Naive thymus-derived CD4-positive, alpha-beta T cell (primary cell): ENCODE results near the gene PDE6G. TPM values are rescaled to one million over a fixed set of nuclear protein-coding genes. Genes with fewer than 3 reads are reported as not detected.

Source experiments
- ATAC-seq: fragments of 150-1000 bp; cut with Tn5 transposase; 2 replicates; pipeline ENCODE4 v1.10.0; 2021; ENCODE audit warnings: mild to moderate bottlenecking, moderate library complexity
- CTCF ChIA-PET: fragments of 350-600 bp; sonication (Branson Sonifier 250); formaldehyde crosslinking; loops from one replicate; lab custom pipeline; 2021; ENCODE audit warnings: antibody characterized with exemption; lab: Charles Lee
- POLR2A ChIA-PET: fragments of 350-600 bp; sonication (Branson Sonifier 250); formaldehyde crosslinking; loops from one replicate; lab custom pipeline; 2021; ENCODE audit warnings: antibody characterized with exemption, inconsistent platforms; lab: Charles Lee
- DNase-seq, 9 donors: peaks; one replicate each; pipeline versions ENCODE4 v3.0.0 to v3.0.0-alpha.2; 2020 to 2022; ENCODE audit warnings: mixed read lengths in 1 of 9
- H3K27ac ChIP-seq: one replicate; pipeline ENCODE4 v1.7.0; 2013; ENCODE audit warnings: mild to moderate bottlenecking, low read depth, low read length, moderate library complexity
- H3K27me3 ChIP-seq, 2 donors: one replicate each; pipeline ENCODE4 v1.7.0; 2013; ENCODE audit warnings: low read length in 2 of 2, mild to moderate bottlenecking in 2 of 2, moderate library complexity in 2 of 2; ENCODE audit not compliant: control insufficient read depth in 2 of 2, insufficient read depth in 2 of 2
- H3K36me3 ChIP-seq, 3 experiments: 1 replicate in 2 of 3; 2 replicates in 1 of 3; pipeline ENCODE4 v1.7.0; 2013; ENCODE audit warnings: low read length in 3 of 3, mild to moderate bottlenecking in 3 of 3, moderate library complexity in 1 of 3; ENCODE audit not compliant: insufficient read depth in 3 of 3, control insufficient read depth in 2 of 3
- H3K4me1 ChIP-seq, 2 donors: one replicate each; pipeline ENCODE4 v1.7.0; 2013; ENCODE audit warnings: low read length in 2 of 2, mild to moderate bottlenecking in 2 of 2, moderate library complexity in 1 of 2; ENCODE audit not compliant: control insufficient read depth in 2 of 2, insufficient read depth in 2 of 2
- H3K4me3 ChIP-seq: 2 replicates; pipeline ENCODE4 v1.7.0; 2013; ENCODE audit warnings: mild to moderate bottlenecking, low read length
- H3K9me3 ChIP-seq, 3 experiments: 1 replicate in 2 of 3; 2 replicates in 1 of 3; pipeline ENCODE4 v1.7.0; 2013; ENCODE audit warnings: low read length in 3 of 3; ENCODE audit not compliant: control insufficient read depth in 2 of 3
- H3K27ac Mint-ChIP-seq, 9 donors: one replicate each; pipeline ENCODE4 v1.8.0; 2020 to 2022; ENCODE audit warnings: mixed read lengths in 9 of 9, mild to moderate bottlenecking in 8 of 9, moderate library complexity in 5 of 9, inconsistent platforms in 2 of 9
- H3K27me3 Mint-ChIP-seq, 5 donors: one replicate each; pipeline ENCODE4 v1.8.0; 2021 to 2022; ENCODE audit warnings: mixed read lengths in 5 of 5, mild to moderate bottlenecking in 1 of 5
- H3K36me3 Mint-ChIP-seq, 5 donors: one replicate each; pipeline ENCODE4 v1.8.0; 2020 to 2022; ENCODE audit warnings: mixed read lengths in 5 of 5, mild to moderate bottlenecking in 3 of 5, inconsistent platforms in 1 of 5
- H3K4me1 Mint-ChIP-seq, 7 donors: one replicate each; pipeline ENCODE4 v1.8.0; 2020 to 2022; ENCODE audit warnings: mixed read lengths in 7 of 7, mild to moderate bottlenecking in 3 of 7, inconsistent platforms in 1 of 7
- H3K4me3 Mint-ChIP-seq, 10 donors: one replicate each; pipeline ENCODE4 v1.8.0; 2020 to 2022; ENCODE audit warnings: mild to moderate bottlenecking in 10 of 10, mixed read lengths in 10 of 10, moderate library complexity in 6 of 10, inconsistent platforms in 2 of 10
- H3K9me3 Mint-ChIP-seq, 11 donors: one replicate each; pipeline ENCODE4 v1.8.0; 2020 to 2022; ENCODE audit warnings: mixed read lengths in 11 of 11, mild to moderate bottlenecking in 4 of 11, inconsistent platforms in 1 of 11, moderate library complexity in 1 of 11
- intact Hi-C, 2 donors: fragments of 100-400 bp; cut with micrococcal nuclease; formaldehyde crosslinking; loops; one replicate each; pipeline ENCODE4 v1.15.1; 2023
- polyA plus RNA-seq, 2 donors: library from polyadenylated mRNA; unstranded; fragments of 300-500 nt; fragmentation: Illumina TruSeq; gene quantifications; one replicate each; pipeline ENCODE4 v1.2.3, GENCODE V29; 2021
- total RNA-seq, 6 experiments: library from RNA in 5 of 6; stranded (reverse) in 5 of 6; gene quantifications; 1 replicate in 5 of 6; 2 replicates in 1 of 6; pipeline ENCODE4 v1.2.3 and lab custom pipeline; 2021 to 2026

PDE6G gene
- total and polyA plus RNA-seq, 7 experiments from 2014 or later = 1.0 to 28.0 (median 2.0) TPM

DNA sequence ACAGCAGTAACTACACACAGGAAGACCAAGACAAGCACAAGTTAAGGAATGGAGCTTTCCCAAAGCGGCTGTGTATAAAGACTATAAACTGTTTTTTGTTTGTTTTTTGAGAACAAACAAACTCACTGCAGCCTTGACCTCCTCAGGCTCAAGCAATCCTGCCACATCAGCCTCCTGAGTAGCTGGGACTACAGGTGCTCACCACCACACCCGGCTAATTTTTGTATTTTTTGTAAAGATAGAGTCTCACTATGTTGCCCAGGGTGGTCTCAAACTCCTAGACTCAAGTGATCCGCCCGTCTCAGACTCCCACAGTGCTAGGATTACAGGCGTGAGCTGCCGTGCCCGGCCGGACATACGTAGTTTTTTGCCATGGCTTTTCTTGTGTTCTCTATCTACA lies 4.1 kb upstream of the PDE6G start:
- H3K27me3 ChIP-seq = no peaks in the 10 kb centered on the region
- CTCF ChIA-PET = no interaction called here
- DNase-seq (no peak), ATAC-seq (no peak)
- no peaks in the 10 kb centered on the region for H3K9me3 ChIP-seq
- peaks cover 0 to 2% (median 0%) of the 10 kb centered on the region in 5 donors for H3K36me3 Mint-ChIP-seq
- no peak overlapping the region for H3K27ac ChIP-seq
- POLR2A ChIA-PET = interaction anchor here (1.0 to 1.2 kb wide), 2 partner anchors 29 to 175 kb away, joined by 3 to 5 read pairs; no protein-coding TSS in a partner anchor
- H3K4me1 Mint-ChIP-seq = peaks cover 0 to 43% (median 27%) of the 10 kb centered on the region in 7 donors
- no peak overlapping the region for H3K4me3 Mint-ChIP-seq
- intact Hi-C loops = no loop called here
- H3K27ac Mint-ChIP-seq = peak overlapping the region in 2 of 9 donors; percentile 28 to 84
- no peak overlapping the region for H3K4me3 ChIP-seq
- peaks cover 22 to 28% of the 10 kb centered on the region in 2 donors for H3K4me1 ChIP-seq
- no peaks in the 10 kb centered on the region for H3K9me3 Mint-ChIP-seq
- peaks cover 0 to 6% (median 3%) of the 10 kb centered on the region in 3 experiments for H3K36me3 ChIP-seq
- H3K27me3 Mint-ChIP-seq = no peaks in the 10 kb centered on the region

DNA sequence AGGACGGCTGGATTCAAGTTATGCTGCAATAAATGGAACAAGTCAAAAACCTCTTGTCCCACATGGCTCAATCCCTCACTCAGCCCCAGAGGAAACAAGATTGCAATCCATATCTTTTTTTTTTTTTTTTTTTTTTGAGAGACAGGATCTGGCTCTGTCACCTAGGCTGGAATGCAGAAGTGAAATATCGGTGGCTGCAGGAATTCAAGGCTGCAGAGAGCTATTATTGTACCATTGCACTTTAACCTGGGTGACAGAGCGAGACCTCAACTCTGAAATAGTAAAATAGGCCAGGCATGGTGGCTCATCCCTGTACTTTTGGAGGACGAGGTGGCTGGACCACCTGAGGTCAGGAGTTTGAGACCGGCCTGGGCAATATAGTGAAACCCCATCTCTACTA lies 2.7 kb upstream of the PDE6G start:
- DNase-seq (no peak), ATAC-seq (no peak)
- H3K4me3 ChIP-seq = no peak overlapping the region
- Mint-ChIP-seq H3K36me3 (peaks cover 0 to 2% (median 0%) of the 10 kb centered on the region in 5 donors), H3K27ac (no peak overlapping the region), H3K4me3 (no peak overlapping the region), H3K9me3 (no peaks in the 10 kb centered on the region), H3K27me3 (no peaks in the 10 kb centered on the region), H3K4me1 (peaks cover 1 to 35% (median 23%) of the 10 kb centered on the region in 7 donors)
- intact Hi-C loops = no loop called here
- no peaks in the 10 kb centered on the region for H3K36me3 ChIP-seq
- ChIA-PET POLR2A (no interaction called here), CTCF (no interaction called here)
- no peak overlapping the region for H3K27ac ChIP-seq
- no peaks in the 10 kb centered on the region for H3K27me3 ChIP-seq
- H3K4me1 ChIP-seq = peaks cover 15 to 19% of the 10 kb centered on the region in 2 donors
- H3K9me3 ChIP-seq = no peaks in the 10 kb centered on the region

DNA sequence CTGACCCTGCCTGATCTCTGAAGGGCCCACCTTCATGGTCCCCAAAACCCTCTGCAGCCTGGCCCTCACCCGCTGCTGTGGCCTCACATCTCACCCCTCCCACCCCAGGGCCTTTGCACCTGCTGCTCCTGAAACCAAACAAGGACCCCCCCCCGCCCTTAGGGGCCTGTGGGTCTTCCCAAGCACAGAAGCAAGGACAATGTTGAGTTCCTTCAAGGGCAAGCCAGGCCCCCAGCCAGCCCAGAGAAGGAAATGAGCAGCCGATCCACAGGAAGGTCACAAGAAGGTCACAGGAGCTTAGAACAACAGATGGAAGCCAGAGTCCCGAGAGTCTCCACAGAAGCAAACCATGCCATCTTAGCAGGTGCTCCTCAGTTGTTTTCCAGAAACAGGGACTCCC lies 493 bp upstream of the PDE6G start:
- Mint-ChIP-seq H3K27ac (peak overlapping the region in 2 of 9 donors; percentile 14 to 57), H3K36me3 (peaks cover 0 to 4% (median 0%) of the 10 kb centered on the region in 5 donors), H3K4me1 (peaks cover 5 to 37% (median 23%) of the 10 kb centered on the region in 7 donors), H3K9me3 (no peaks in the 10 kb centered on the region), H3K4me3 (peak overlapping the region in 1 of 10 donors; percentile 41), H3K27me3 (peaks cover 0 to 5% (median 2%) of the 10 kb centered on the region in 5 donors)
- no peak overlapping the region for H3K4me3 ChIP-seq
- no peaks in the 10 kb centered on the region for H3K36me3 ChIP-seq
- POLR2A ChIA-PET = interaction anchor here (0.7 to 1.1 kb wide), 4 partner anchors 9 to 274 kb away, joined by 3 to 4 read pairs (median 3); partner anchors contain the start of genes ARL16 and HGS
- H3K9me3 ChIP-seq = no peaks in the 10 kb centered on the region
- intact Hi-C loops = no loop called here
- no peak overlapping the region for H3K27ac ChIP-seq
- CTCF ChIA-PET = no interaction called here
- ATAC-seq (no peak), DNase-seq (no peak)
- peaks cover 0 to 4% of the 10 kb centered on the region in 2 donors for H3K27me3 ChIP-seq
- peaks cover under 1 to 5% of the 10 kb centered on the region in 2 donors for H3K4me1 ChIP-seq

DNA sequence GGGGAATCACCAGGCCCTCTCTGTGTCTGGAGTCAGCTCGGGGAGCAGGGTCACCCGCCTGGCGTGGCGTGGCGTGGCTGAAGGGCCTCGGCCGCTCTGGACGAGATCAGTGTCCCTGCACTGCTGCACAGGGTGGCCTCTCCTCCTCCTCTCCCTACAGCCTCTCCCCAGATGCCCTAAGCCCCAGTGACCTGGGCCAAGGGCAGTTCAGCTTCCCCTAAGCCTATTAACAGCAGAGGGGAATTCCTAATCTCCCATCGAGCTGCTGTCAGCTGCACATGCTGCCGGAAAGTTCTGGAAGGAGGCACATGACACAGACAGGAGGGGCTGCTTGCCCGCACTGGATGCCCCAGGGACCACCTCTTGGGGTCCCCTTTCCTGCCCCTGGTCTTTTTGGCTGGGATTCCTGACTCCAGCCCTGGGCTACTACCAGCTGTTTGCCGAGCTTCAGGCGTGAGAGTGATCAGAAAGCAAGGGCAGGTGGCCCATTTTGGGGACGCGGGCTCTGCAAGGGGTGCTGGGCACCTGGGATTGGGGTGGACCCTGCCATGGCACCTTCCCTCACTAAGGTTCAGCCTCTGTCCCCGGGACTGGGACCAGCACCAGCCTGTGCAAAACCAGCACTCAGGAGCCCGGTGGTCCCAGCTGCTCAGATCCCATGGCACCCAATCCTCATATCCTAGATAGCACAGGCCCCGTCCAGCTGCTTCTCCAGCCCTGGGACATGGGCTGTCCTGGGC lies 794 bp downstream of the PDE6G start:
- Mint-ChIP-seq H3K27ac (no peak overlapping the region), H3K4me3 (no peak overlapping the region), H3K36me3 (peaks cover 0 to 6% (median 0%) of the 10 kb centered on the region in 5 donors), H3K27me3 (peaks cover 0 to 11% (median 5%) of the 10 kb centered on the region in 5 donors), H3K9me3 (no peaks in the 10 kb centered on the region), H3K4me1 (peaks cover 8 to 32% (median 22%) of the 10 kb centered on the region in 7 donors)
- no peak overlapping the region for H3K4me3 ChIP-seq
- ATAC-seq = no peak
- no peaks in the 10 kb centered on the region for H3K9me3 ChIP-seq
- ChIA-PET POLR2A (interaction anchor here (1.1 kb wide), 1 partner anchor 28 kb away, joined by 3 read pairs; the partner anchor contains the start of genes ARL16 and HGS), CTCF (no interaction called here)
- no peak for DNase-seq
- H3K36me3 ChIP-seq = no peaks in the 10 kb centered on the region
- no peak overlapping the region for H3K27ac ChIP-seq
- H3K4me1 ChIP-seq = peaks cover 0 to 5% of the 10 kb centered on the region in 2 donors
- H3K27me3 ChIP-seq = peaks cover 0 to 8% of the 10 kb centered on the region in 2 donors
- intact Hi-C loops = no loop called here

DNA sequence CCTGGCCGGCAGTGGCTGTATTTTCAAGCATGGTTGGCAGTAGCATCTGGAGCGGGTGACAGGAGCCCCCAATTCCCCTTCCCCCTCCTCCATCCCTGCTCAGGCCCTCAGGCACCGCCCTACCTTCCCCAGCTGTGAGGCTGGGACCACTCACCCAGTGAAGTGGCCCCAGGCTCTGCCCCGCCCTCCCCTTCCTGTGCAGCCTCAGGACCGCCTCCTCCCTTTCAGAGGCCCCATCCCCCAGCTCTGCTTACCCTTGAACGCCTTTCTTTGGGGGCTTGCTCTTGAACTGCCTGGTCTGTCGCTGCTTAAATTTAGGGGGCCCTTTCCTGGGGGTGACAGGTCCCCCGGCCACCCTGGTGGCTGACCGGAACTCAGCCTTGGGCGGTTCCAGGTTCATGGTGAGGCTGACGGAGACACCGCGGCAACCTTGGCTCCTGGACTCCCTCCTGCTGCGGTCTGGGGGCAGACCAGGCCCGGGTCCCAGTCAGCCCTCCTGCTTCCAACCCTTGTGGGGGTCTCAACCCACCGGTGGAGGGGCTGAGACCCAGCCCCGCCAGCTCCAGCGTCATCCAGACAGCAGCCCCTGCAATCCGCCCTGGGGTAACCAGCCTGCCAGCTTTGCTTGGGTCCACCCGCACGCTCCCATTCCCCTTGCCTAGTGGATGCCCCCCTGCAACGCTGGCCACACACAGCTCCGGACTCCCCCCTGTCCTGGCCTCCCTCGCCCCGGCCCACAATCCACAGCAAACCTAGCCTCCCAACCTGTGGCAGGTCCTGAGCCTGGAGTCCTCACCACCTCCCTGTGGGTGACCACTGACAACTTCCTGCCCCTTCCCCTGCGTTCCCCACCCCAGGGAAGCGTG lies 3.2 kb downstream of the PDE6G start:
- POLR2A ChIA-PET = interaction anchor here (0.6 to 2.0 kb wide), 3 partner anchors 10 to 1178 kb away, joined by 3 to 8 read pairs (median 3); no protein-coding TSS in a partner anchor
- H3K4me1 ChIP-seq = peaks cover 0 to 5% of the 10 kb centered on the region in 2 donors
- H3K27ac ChIP-seq = no peak overlapping the region
- CTCF ChIA-PET = no interaction called here
- Mint-ChIP-seq H3K9me3 (peaks cover 0 to 14% (median 0%) of the 10 kb centered on the region in 11 donors), H3K36me3 (peaks cover 0 to 6% (median 0%) of the 10 kb centered on the region in 5 donors), H3K4me3 (peak overlapping the region; percentile 44 to 93 (median 72)), H3K4me1 (peaks cover 8 to 32% (median 20%) of the 10 kb centered on the region in 7 donors), H3K27ac (peak overlapping the region in 8 of 9 donors; percentile 9 to 89 (median 64)), H3K27me3 (peaks cover 4 to 22% (median 15%) of the 10 kb centered on the region in 5 donors)
- H3K27me3 ChIP-seq = peaks cover 0 to 8% of the 10 kb centered on the region in 2 donors
- no peak overlapping the region for H3K4me3 ChIP-seq
- intact Hi-C loops = no loop called here
- no peaks in the 10 kb centered on the region for H3K36me3 ChIP-seq
- H3K9me3 ChIP-seq = peaks cover 0 to 11% (median 0%) of the 10 kb centered on the region in 3 experiments
- peak; percentile 52 for ATAC-seq
- DNase-seq = peak in 1 of 9 donors; percentile 38

DNA sequence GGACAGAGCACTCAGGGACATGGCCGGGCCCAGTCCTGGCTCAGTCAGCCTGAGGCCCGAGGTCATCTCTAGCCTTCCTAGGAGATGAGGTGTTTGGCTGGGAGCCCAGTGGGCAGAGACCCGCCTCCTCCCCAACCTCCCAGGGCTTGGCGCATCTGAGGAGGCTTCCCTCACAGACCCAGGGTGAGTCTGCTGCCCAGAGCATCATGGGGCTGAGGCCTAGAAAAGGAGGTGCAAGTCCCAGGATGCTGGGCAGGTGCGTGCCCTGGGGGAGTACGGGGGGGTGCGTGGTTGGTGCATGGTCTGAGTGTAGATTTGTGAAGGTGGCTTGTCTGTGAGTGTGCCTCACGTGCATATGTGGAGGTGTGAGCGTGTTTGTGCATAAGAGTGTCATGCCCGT lies 4.7 kb downstream of the PDE6G start:
- no peak overlapping the region for H3K4me3 ChIP-seq
- H3K27me3 ChIP-seq = peaks cover 0 to 8% of the 10 kb centered on the region in 2 donors
- Mint-ChIP-seq H3K27me3 (peaks cover 4 to 26% (median 15%) of the 10 kb centered on the region in 5 donors), H3K4me1 (peaks cover 8 to 24% (median 17%) of the 10 kb centered on the region in 7 donors), H3K9me3 (peaks cover 0 to 14% (median 0%) of the 10 kb centered on the region in 11 donors), H3K27ac (peak overlapping the region in 1 of 9 donors; percentile 23), H3K4me3 (peak overlapping the region in 5 of 10 donors; percentile 27 to 56 (median 39)), H3K36me3 (peaks cover 0 to 6% (median 0%) of the 10 kb centered on the region in 5 donors)
- ChIA-PET CTCF (no interaction called here), POLR2A (no interaction called here)
- ATAC-seq (no peak), DNase-seq (no peak)
- peaks cover 0 to 11% (median 0%) of the 10 kb centered on the region in 3 experiments for H3K9me3 ChIP-seq
- H3K4me1 ChIP-seq = peaks cover 0 to 5% of the 10 kb centered on the region in 2 donors
- H3K27ac ChIP-seq = no peak overlapping the region
- intact Hi-C loops = no loop called here
- H3K36me3 ChIP-seq = no peaks in the 10 kb centered on the region
